Measurements from ENCODE around the gene ABCA12. TPM values are rescaled to one million over a fixed set of nuclear protein-coding genes. Genes with fewer than 3 reads are reported as not detected.

Gene ABCA12, protein sequence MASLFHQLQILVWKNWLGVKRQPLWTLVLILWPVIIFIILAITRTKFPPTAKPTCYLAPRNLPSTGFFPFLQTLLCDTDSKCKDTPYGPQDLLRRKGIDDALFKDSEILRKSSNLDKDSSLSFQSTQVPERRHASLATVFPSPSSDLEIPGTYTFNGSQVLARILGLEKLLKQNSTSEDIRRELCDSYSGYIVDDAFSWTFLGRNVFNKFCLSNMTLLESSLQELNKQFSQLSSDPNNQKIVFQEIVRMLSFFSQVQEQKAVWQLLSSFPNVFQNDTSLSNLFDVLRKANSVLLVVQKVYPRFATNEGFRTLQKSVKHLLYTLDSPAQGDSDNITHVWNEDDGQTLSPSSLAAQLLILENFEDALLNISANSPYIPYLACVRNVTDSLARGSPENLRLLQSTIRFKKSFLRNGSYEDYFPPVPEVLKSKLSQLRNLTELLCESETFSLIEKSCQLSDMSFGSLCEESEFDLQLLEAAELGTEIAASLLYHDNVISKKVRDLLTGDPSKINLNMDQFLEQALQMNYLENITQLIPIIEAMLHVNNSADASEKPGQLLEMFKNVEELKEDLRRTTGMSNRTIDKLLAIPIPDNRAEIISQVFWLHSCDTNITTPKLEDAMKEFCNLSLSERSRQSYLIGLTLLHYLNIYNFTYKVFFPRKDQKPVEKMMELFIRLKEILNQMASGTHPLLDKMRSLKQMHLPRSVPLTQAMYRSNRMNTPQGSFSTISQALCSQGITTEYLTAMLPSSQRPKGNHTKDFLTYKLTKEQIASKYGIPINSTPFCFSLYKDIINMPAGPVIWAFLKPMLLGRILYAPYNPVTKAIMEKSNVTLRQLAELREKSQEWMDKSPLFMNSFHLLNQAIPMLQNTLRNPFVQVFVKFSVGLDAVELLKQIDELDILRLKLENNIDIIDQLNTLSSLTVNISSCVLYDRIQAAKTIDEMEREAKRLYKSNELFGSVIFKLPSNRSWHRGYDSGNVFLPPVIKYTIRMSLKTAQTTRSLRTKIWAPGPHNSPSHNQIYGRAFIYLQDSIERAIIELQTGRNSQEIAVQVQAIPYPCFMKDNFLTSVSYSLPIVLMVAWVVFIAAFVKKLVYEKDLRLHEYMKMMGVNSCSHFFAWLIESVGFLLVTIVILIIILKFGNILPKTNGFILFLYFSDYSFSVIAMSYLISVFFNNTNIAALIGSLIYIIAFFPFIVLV (N-terminal part only)
- total RNA-seq, result under 1 TPM; 0.33 to 0.34 TPM

DNA sequence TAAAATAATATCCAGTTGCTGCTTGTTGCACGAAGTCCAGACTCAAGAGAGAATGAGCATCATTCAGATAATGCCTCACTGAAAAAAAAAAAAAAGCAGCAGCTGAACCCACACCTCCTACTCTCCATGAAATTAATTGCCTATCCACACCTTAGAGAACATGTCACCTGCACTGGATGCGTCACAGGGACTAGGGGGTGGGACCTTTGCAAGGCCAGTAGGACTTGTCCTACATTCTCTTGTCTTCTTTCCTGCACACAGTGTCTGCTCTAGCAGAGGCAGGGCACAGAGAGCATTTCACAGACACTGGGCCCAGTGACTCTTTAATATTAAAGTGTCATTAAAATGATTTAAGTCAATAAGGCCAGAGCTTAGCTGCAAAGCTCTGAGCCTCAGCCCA lies at the start of gene ABCA12:
ABCA12 (minus strand) TSS at position 148 of the 400 bp plus-strand sequence. CDS start 418 bp downstream, outside the sequence.

Other genes with a start within 250 kb of the ABCA12 start
- 10 to 100 TPM; 20.0 to 43.6 TPM for gene ATIC, start 173.4 kb upstream of the ABCA12 start, total RNA-seq

All from melanocyte of skin (primary cell).